ENCODE data around the gene ARF6.
"Not testable (repeated sequence)": the region's sequence is repeated elsewhere in the genome, so short reads cannot be mapped to it uniquely, and the experiment has no call there.

The ARF6 gene

GRCh38 chr14:49879646-49880204 lies 13.2 kb upstream of the ARF6 start:
- DNase-seq, result peak; percentile 80

DNA sequence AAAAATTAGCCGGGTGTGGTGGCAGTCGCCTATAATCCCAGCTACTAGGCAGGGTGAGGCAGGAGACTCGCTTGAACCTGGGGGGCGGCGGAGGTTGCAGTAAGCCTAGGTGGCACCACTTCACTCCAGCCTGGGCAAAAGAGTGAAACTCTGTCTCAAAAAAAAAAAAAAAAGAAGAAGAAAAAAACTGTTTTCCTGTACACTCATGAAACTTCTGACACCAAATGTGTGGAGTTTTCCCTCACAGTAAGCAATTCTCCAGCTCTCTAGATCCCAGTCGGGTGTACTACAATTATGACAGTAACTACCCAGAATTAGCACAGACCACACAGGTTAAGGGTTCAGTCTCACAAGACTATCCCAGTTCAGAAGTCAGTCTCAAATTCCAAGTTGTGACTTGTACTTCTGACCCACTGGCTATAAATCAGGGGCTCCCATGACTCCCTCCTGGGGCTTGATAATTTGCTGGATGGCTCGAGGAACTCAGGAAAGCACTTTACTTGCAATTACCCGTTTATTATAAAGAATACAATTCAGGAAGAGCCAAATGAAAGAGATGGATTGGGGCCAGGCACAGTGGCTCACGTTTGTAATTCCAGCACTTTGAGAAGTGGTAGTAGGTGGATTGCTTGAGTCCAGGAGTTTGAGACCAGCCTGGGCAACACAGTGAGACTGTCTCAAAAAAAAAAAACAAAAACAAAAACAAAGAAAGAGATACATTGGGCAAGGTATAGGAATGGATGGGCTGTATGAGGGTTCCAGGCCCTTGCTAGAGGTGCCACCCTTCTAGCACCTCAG lies 12.4 kb upstream of the ARF6 start:
- no peak for DNase-seq

DNA sequence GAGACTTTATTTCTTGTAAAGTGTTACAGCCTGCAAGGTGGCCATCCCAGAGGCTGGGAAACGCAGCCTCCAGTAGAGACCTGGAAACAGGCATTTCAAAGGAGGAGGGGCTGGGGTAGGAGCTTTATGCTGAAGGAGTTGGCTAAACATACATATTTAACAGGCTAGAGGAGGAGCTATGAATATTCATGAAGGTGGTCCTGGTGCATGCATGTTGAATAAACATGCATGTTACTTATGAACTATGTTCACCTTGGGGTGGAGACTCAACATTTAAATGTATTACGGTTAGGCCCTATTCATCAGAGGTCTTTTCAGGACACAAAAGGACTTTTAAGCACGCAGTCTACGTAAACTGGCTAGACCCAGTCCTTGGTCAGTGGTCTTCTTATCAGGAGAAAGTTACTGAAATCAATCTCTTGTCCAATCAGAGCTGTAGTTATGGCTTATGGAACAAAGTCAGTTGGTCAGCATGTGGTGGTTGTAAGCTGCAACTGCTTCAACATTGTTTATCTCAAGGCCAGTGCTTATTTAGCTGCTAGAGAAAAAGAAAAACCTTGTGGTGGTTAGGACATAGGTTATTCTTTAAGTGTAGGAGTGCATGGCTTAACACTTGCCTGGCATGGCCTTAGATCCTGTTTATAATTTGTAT lies 11.4 kb upstream of the ARF6 start:
- no peak for DNase-seq

DNA sequence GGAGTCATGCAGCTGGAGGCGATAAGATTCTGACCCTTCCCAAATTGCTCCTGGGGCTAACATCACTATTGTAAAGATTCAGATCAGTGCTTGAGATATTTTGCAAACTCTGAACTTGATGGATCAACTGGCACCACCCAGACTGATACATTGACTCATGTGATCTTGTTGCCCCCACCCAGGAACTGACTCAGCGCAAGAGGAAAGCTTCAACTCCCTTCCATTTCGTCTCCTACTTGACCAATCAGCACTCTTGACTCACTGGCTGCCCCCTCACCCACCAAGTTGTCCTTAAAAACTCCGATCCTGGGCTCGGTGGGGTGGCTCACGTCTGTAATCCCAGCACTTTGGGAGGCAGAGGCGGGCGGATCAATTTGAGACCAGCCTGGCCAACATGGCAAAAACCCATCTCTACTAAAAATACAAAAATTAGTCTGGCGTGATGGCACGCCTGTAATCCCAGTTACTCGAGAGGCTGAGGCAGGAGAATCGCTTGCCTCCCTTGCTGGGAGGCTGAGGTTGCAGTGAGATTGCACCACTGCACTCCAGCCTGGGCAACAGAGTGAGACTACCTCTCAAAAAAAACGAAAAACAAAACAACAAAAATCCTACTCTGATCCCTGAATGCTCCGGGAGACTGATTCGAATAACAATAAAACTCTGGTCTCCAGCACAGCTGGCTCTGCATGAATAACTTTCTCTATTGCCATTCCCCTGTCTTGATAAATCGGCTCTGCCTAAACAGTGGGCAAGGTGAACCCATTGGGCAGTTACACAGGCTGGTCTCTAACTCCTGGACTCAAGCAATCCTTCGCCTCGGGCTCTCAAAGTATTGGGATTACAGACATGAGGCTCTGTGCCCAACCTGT lies 9.8 kb upstream of the ARF6 start:
- no peak for DNase-seq

DNA sequence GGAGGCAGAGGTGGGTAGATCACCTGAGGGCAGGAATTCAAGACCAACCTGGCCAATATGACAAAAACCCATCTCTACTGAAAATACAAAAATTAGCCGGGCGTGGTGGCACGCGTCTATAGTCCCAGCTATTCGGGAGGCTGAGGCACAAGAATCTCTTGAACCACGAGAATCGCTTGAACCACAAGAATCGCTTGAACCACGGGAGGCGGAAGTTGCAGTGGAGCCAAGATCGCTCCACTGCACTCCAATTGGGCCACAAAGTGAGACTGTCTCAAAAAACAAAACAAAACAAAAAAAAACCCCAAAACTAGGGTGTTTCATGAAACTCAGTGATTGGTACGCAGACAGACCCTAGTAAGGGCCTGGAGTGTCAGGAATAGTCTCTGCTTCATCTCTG lies 6.4 kb upstream of the ARF6 start:
- no peak for DNase-seq

GRCh38 chr14:49888293-49888692 lies 4.6 kb upstream of the ARF6 start:
- DNase-seq, result no peak

GRCh38 chr14:49892301-49892635 lies 614 bp upstream of the ARF6 start:
- peak; percentile 70 for DNase-seq

GRCh38 chr14:49893309-49894213 lies 679 bp downstream of the ARF6 start:
- peak; percentile 79 for DNase-seq

GRCh38 chr14:49894214-49895107 lies 1.6 kb downstream of the ARF6 start:
- not testable (repeated sequence) for DNase-seq

GRCh38 chr14:49895480-49895879 lies 2.6 kb downstream of the ARF6 start:
- no peak for DNase-seq

DNA sequence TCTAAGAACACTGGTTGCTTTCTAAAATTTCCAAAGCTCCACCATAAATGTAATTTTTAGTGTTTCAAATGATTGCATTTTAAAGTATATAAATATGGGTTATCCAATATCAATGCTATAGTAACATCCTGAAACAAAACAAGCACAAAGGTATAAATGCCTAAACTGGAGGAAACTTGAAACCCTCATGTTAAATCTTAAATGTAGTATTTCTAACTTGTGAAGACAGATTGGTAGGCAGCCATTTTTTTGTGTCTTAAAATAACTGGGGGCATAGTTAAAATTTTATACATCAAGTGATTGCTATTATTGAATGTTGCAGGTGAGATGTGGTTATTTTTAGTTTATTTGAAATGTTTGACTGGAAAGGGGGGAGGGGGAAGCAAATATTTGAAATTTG lies 3.4 kb downstream of the ARF6 start:
- DNase-seq, result not testable (repeated sequence)

DNA sequence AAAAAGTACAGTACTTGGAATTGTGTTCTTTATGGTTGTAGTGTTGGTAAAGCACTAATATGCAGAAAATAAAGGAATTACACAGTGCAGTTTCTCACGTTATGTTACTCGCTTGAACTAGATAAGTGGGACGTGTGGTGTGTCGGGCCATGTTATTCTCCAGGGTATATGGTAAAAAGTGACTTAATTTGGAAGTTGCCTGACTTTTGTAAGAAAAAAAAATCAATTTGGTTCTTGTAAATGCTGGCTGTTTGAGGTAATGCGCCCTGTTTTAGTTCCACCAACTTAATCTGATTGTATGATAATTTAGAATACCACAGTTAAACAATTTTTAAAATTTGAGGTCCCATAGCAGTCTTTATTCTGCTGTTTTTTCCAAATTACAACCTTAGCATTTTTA lies 4.1 kb downstream of the ARF6 start:
- DNase-seq, result no peak

DNA sequence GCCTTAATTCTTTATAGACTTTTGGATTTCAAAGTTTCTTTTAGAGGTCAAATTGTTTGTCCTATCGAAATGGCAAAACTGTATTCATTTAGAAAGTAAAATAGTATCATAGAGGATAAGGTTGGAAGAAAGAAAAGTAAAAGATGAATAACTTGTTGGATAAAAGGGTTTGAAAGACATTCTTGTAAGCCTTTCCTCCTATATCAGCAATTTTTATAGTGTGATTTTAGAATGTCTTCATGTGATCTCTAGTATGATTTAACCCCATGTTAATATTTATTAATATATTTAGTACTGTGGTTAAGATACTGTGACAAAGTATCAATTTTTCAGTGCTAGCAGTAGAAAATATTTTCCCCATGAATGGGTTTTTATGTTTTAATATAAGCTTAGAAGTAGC lies 4.5 kb downstream of the ARF6 start:
- DNase-seq, result no peak

DNA sequence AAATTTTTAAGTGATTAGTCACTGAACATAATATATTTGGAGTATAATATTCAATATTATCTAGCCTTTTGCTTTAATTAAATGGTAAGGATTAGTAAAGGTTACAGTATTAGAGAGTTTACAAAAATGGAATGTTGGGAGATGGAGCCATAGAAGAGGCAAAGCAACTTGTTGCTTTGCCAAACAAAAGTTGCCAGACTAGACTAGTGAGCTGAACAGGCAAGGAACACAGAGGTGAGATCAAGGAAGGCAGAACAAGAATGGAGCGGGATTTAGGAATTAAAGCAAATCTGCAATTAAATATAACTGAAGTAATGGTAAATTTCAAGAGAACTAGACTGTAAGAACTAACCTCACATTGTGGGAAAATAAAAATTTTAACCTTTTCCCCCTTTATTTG lies 5.1 kb downstream of the ARF6 start:
- DNase-seq, result no peak

- DNase-seq, result no peak
Measured at GRCh38 chr14:49898485-49898884, 5.6 kb downstream of the ARF6 start.

GRCh38 chr14:49900973-49901372 lies 8.1 kb downstream of the ARF6 start:
- no peak for DNase-seq

DNA sequence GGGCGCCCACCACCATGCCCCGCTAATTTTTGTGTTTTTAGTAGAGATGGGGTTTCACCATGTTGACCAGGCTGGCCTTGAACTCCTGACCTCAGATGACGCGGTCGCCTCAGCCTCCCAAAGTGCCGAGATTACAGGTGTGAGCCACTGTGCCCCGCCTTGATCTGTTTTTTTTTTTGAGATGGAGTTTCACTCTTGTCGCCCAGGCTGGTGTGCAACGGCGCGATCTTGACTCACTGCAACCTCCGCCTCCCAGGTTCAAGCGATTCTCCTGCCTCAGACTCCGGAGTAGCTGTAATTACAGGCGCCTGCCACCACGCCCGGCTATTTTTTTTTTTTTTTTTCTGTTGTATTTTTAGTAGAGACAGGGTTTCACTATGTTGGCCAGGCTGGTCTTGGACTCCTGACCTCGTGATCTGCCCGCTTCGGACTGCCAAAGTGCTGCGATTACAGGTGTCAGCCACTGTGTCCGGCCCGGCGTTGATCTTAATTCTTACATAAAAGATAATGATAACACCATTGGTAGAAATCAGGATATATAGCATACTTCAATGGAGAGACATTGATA lies 9.9 kb downstream of the ARF6 start:
- not testable (repeated sequence) for DNase-seq

DNA sequence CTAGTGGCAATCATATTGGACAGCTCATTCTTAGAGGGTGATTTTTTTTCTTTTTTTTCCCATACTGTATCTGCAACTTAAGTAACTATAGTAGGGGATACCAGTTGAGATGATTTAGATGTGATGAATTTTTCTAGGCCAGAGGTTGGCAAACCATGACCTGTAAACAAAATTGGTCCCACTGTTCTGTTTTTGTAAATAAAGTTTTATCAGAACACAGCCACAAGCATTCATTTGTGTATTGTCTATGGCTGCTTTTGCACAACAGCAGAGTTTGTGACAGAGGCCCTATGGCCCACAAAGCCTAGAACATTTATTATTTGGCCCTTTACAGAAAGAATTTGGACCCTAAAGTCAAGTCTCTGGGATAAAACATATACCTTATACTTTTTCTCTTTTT lies 11.4 kb downstream of the ARF6 start:
- DNase-seq, result no peak

- no peak for DNase-seq
Measured at GRCh38 chr14:49905989-49906388, 13.1 kb downstream of the ARF6 start.

- DNase-seq, result no peak
Measured at GRCh38 chr14:49907186-49907585, 14.3 kb downstream of the ARF6 start.

GRCh38 chr14:49908433-49908782 lies 15.5 kb downstream of the ARF6 start:
- DNase-seq, result no peak
